HT-29 (cell line): ENCODE results near the gene MXD3. TPM values are rescaled to one million over a fixed set of nuclear protein-coding genes. Genes with fewer than 3 reads are reported as not detected.
"Not testable (repeated sequence)": the region's sequence is repeated elsewhere in the genome, so short reads cannot be mapped to it uniquely, and the experiment has no call there.

Experiments used
- DNase-seq: peaks from one replicate; pipeline ENCODE4 v3.0.0-alpha.2; 2015; ENCODE audit warnings: low spot score
- total RNA-seq: library from RNA; depleted of rRNA; stranded (reverse); fragments of >200 nt; shearing (Covaris generic); gene quantifications from 2 replicates; pipeline ENCODE4 v1.2.3, GENCODE V29; 2014; rRNA removed

MXD3 gene
- total RNA-seq, 1 experiment from 2014 or later, result 75.5 TPM

DNA sequence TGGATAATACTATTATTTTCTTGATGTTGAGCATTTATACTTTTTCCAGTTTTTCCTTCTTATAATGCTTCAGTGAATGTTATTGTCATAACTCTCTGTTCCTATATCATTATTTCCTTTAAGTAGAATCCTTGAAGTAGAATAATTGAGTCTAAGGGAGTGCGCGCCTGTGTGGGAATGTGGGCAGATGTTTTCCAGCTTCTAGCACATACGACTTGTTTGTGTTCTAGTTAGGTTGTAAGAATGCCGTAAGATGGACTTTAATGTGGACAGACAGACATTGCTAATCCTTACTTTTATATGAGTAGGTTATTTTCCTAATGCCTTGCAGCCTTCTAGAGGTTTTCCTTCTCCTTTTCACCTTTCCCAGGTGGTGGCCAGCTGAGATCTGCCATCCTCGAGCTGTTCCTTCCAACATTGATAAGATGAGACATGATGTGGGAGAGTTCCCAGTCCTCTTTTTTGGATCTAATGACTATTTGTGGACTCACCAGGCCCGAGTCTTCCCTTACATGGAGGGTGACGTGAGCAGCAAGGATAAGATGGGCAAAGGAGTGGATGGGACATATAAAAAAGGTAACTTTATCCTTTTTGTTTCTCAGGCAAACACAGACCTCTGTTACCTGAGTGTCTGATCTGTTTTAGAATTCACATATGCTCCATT is 42.3 kb downstream of the MXD3 start:
- no peak for DNase-seq

DNA sequence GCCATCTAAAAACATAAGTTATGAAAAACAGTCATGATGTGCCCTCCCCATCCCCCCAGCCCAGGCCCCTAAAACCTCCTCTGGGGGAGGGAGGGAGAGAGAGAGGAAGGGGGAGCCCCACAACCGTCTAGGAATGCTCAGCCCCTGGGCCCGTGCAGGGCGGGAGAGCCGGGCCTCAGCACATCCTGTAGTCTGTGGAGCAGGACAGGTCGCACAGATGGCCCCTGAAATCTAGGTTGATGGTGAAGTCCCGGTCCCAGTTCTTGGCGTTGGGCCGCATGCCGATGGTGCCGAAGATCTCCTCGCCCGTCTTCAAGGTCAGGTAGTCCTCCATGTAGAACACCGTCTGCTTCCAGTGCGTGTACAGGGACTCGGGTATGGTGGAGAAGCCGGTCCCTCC is 46.3 kb downstream of the MXD3 start:
- DNase-seq, result no peak

DNA sequence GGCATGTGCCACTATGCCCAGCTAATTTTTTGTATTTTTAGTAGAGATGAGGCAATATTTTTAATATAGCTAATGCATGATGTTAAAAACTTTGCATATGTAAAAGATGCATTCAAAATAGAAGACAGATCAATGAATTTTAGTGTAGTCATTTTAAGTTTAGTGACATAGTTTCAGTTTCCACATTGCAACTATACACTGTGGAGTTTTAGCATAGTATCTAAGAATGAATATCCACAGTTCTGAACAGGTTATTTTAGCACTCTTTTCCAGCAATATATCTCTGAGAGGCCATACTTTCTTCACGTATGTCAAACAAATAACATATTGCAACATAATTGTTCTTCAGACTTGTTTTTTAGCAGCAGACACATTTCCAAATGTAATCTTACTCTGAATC is 47.5 kb downstream of the MXD3 start:
- DNase-seq, result no peak

DNA sequence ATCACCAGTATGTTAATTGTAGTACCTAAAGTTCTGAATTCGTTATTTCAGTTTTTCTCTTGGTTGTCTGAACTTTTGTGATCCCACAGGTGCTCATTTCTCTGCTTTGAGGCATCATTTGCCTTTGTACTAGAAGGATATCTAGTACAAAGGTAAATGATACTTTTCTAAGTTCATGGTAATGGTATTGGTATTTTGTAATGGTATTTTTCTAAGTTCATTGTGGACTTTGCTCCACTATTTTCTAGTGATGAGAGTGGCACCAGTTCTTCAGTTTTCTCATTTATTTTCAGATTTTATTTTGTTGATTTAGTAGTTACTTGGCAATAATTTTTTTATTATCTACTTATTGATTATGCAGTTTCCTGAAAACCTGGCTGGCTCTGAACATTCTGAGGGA is 50.2 kb downstream of the MXD3 start:
- no peak for DNase-seq

DNA sequence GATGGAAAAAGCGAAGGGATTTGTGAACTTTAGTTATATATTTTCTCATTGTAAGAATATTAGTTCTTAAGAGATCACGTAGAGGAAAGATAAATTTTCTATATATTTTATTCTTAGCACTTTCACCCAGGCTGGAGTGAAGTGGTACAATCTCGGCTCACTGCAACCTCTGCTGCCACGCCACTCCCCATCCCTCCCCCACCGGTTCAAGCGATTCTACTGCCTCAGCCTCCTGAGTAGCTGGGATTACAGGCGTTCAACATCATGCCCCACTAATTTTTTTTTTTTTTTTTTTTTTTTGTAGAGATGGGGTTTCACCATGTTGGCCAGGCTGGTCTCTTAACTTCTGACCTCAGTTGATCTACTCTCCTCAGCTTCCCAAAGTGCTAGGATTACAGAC is 50.7 kb downstream of the MXD3 start:
- no peak for DNase-seq

DNA sequence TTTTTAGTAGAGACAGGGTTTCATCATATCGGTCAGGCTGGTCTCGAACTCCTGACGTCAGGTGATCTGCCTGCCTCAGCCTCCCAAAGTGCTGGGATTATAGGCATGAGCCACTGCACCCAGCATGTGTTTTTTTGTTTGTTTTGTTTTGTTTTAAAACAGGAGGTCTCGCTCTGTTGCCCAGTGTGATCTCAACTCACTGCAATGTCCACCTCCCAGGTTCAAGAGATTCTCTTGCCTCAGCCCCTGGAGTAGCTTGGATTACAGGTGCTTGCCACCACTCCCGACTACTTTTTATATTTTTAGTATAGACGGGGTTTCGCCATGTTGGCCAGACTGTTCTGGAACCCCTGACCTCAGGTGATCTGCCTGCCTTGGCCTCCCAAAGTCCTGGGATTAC is 53.0 kb downstream of the MXD3 start:
- not testable (repeated sequence) for DNase-seq

Other genes with a start within 250 kb of the MXD3 start
- gene FGFR4, start 225.0 kb downstream of the MXD3 start, total RNA-seq, result 145 and 158 TPM in 2 replicates
- gene NSD1, start 178.1 kb downstream of the MXD3 start, total RNA-seq, result 21.9 and 29.4 TPM in 2 replicates
- gene RAB24, start 8.2 kb downstream of the MXD3 start, total RNA-seq, result 33.7 and 33.8 TPM in 2 replicates
- gene PRELID1, start 8.1 kb downstream of the MXD3 start, total RNA-seq, result 556 and 582 TPM in 2 replicates
- gene LMAN2, start 39.8 kb upstream of the MXD3 start, total RNA-seq, result 234 and 262 TPM in 2 replicates
- 48.9 and 58.3 TPM in 2 replicates for gene RGS14, start 46.0 kb upstream of the MXD3 start, total RNA-seq
- gene SLC34A1, start 72.5 kb upstream of the MXD3 start, total RNA-seq, result not detected in 2 replicates
- gene PFN3, start 88.8 kb upstream of the MXD3 start, total RNA-seq, result not detected in 2 replicates
- gene F12, start 97.7 kb upstream of the MXD3 start, total RNA-seq, result 52.9 TPM in 2 replicates
- gene GRK6, start 114.8 kb upstream of the MXD3 start, total RNA-seq, result 87.7 and 94.2 TPM in 2 replicates
- 69.3 and 86.7 TPM in 2 replicates for gene PRR7, start 134.9 kb upstream of the MXD3 start, total RNA-seq
- gene DBN1, start 161.7 kb upstream of the MXD3 start, total RNA-seq, result 11.3 and 12.9 TPM in 2 replicates
- gene PDLIM7, start 185.7 kb upstream of the MXD3 start, total RNA-seq, result 32.2 and 34.7 TPM in 2 replicates
- 1.6 and 1.9 TPM in 2 replicates for gene DOK3, start 197.9 kb upstream of the MXD3 start, total RNA-seq
- gene DDX41, start 205.1 kb upstream of the MXD3 start, total RNA-seq, result 240 and 269 TPM in 2 replicates
- 32.8 and 61.4 TPM in 2 replicates for gene FAM193B, start 242.7 kb upstream of the MXD3 start, total RNA-seq